ENCODE results near the gene HOXC11. TPM values are rescaled to one million over a fixed set of nuclear protein-coding genes. Genes with fewer than 3 reads are reported as not detected.

HOXC11 gene
- total RNA-seq, 1 experiment from 2014 or later = 5.7 TPM

DNA sequence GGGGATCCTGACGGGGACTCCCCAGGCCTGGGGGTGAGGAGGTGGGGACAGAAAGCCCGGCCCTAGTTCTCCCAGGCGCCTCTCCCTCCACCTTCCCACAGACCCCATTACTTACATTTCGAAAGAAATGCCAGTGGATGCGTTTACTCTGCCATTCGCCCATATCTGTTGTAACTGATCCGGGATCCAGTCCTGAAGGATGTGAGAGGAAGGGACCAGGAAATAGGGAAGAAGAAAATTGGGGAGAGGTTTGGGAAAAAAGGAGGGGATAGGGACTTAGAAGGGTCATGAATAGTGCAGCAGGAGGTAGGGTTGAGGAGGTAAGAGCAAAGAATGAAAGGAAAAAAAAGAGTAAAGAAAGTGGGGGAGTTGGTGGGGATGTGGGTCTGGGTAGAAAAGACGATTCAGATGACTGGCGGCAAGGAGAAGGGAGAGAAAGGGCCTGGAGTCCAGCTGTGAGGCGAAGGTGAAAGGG lies 17.1 kb upstream of the HOXC11 start:
- no peak for TF ChIP-seq EZH2 (IDR thresholded peaks at IDR 0.05; ENCODE audit: borderline replicate concordance, low read depth, low read length, poor library complexity, severe bottlenecking)
- TF ChIP-seq, protein P1, sequence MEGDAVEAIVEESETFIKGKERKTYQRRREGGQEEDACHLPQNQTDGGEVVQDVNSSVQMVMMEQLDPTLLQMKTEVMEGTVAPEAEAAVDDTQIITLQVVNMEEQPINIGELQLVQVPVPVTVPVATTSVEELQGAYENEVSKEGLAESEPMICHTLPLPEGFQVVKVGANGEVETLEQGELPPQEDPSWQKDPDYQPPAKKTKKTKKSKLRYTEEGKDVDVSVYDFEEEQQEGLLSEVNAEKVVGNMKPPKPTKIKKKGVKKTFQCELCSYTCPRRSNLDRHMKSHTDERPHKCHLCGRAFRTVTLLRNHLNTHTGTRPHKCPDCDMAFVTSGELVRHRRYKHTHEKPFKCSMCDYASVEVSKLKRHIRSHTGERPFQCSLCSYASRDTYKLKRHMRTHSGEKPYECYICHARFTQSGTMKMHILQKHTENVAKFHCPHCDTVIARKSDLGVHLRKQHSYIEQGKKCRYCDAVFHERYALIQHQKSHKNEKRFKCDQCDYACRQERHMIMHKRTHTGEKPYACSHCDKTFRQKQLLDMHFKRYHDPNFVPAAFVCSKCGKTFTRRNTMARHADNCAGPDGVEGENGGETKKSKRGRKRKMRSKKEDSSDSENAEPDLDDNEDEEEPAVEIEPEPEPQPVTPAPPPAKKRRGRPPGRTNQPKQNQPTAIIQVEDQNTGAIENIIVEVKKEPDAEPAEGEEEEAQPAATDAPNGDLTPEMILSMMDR (conservative IDR thresholded peaks at IDR 0.05; ENCODE audit: low read depth, low read length) = no peak
- Histone ChIP-seq H3K27me3 (replicated peaks; ENCODE audit: insufficient read depth, low read depth, low read length, poor library complexity) (peaks cover 6% of the 10 kb centered on the region), H3K4me3 (ENCODE audit: low read depth, low read length, poor library complexity, severe bottlenecking) (peak overlapping the region; percentile 62), H3K9me3 (ENCODE audit: low read depth, low read length, poor library complexity, severe bottlenecking) (no peaks in the 10 kb centered on the region), H3K4me1 (ENCODE audit: insufficient read depth, low read length, poor library complexity, severe bottlenecking) (peaks cover 3% of the 10 kb centered on the region), H3K27ac (ENCODE audit: low read depth, low read length, poor library complexity, severe bottlenecking) (no peak overlapping the region), H3K36me3 (ENCODE audit: insufficient read depth, low read length, poor library complexity, severe bottlenecking) (no peaks in the 10 kb centered on the region)
- intact Hi-C loops (cut with micrococcal nuclease; ENCODE audit: unreplicated experiment) = no loop called here
- ChIA-PET CTCF (no interaction called here), POLR2A (ENCODE audit: low non-redundant PET) (interaction anchor here (0.6 kb wide), 1 partner anchor 170 kb away, joined by 9 read pairs; no protein-coding TSS in a partner anchor)
- BruUV-seq (replicated peaks) = no TSS peak
- DNase-seq (ENCODE audit: low spot score) = no peak

DNA sequence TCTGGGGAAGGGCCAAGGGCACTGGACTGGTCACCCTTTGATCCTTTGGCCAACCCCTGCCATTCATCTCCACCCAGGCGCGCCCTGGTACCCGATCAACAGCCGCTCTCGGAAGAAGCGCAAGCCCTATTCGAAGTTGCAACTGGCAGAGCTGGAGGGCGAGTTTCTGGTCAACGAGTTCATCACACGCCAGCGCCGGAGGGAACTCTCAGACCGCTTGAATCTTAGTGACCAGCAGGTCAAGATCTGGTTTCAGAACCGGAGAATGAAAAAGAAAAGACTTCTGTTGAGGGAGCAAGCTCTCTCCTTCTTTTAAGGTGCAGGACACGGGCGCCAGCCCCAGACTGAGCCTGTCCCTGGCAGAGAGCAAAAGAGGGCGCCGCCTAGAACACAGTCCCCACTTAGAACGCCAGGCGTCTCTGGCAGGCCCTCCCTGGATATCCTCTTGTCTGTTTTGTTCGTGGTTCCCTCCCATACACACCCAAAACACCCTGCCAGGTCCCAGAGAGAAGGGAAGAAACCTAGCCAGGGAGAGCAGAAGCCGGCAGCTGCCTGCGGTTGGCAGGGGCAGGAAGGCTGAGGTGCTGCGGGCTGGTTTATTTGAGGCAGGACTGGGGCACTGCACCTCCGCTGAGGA lies 16.6 kb upstream of the HOXC11 start:
- TF ChIP-seq, protein P1 (conservative IDR thresholded peaks at IDR 0.05; ENCODE audit: low read depth, low read length) = no peak
- no peak for TF ChIP-seq EZH2 (IDR thresholded peaks at IDR 0.05; ENCODE audit: borderline replicate concordance, low read depth, low read length, poor library complexity, severe bottlenecking)
- ChIA-PET CTCF (no interaction called here), POLR2A (ENCODE audit: low non-redundant PET) (no interaction called here)
- no peak for DNase-seq (ENCODE audit: low spot score)
- Histone ChIP-seq H3K36me3 (ENCODE audit: insufficient read depth, low read length, poor library complexity, severe bottlenecking) (no peaks in the 10 kb centered on the region), H3K27ac (ENCODE audit: low read depth, low read length, poor library complexity, severe bottlenecking) (no peak overlapping the region), H3K4me3 (ENCODE audit: low read depth, low read length, poor library complexity, severe bottlenecking) (no peak overlapping the region), H3K9me3 (ENCODE audit: low read depth, low read length, poor library complexity, severe bottlenecking) (no peaks in the 10 kb centered on the region), H3K27me3 (replicated peaks; ENCODE audit: insufficient read depth, low read depth, low read length, poor library complexity) (peaks cover 6% of the 10 kb centered on the region), H3K4me1 (ENCODE audit: insufficient read depth, low read length, poor library complexity, severe bottlenecking) (peaks cover 3% of the 10 kb centered on the region)
- intact Hi-C loops (cut with micrococcal nuclease; ENCODE audit: unreplicated experiment) = no loop called here
- no TSS peak for BruUV-seq (replicated peaks)

DNA sequence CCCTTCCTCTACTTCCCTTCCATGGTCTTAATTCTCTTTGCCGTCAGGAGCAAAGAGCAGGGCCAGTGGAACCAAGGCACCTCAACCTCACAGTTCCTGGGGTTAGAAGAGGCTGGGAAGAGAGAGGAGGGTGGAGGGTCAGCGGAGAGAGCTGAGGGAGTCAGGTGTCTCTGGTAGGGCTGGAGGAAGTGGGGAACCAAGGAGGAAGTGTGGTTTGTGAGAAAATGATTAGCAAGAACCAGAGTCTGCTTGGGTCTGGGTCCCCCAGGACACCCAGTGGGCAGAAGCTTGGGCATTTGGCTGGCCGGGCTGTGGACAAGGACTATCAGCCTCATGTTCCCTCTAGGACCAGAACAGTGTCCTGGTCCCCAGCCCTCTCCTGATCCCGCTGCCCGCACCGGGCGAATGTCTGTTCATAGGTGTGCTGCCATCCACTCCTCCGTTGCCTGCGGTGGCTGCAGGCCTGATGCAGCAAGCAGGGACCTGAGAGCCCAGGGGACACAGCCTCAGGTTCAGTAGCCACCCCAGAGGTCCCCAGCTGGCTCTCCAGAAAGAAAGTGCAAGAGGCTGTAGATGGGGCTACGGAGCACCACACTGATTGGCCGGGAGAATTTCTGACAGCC lies 15.9 kb upstream of the HOXC11 start:
- Histone ChIP-seq H3K4me3 (ENCODE audit: low read depth, low read length, poor library complexity, severe bottlenecking) (no peak overlapping the region), H3K27me3 (replicated peaks; ENCODE audit: insufficient read depth, low read depth, low read length, poor library complexity) (peaks cover 6% of the 10 kb centered on the region), H3K27ac (ENCODE audit: low read depth, low read length, poor library complexity, severe bottlenecking) (no peak overlapping the region), H3K9me3 (ENCODE audit: low read depth, low read length, poor library complexity, severe bottlenecking) (no peaks in the 10 kb centered on the region), H3K36me3 (ENCODE audit: insufficient read depth, low read length, poor library complexity, severe bottlenecking) (no peaks in the 10 kb centered on the region), H3K4me1 (ENCODE audit: insufficient read depth, low read length, poor library complexity, severe bottlenecking) (peaks cover 3% of the 10 kb centered on the region)
- intact Hi-C loops (cut with micrococcal nuclease; ENCODE audit: unreplicated experiment) = no loop called here
- ChIA-PET CTCF (no interaction called here), POLR2A (ENCODE audit: low non-redundant PET) (no interaction called here)
- no TSS peak for BruUV-seq (replicated peaks)
- no peak for TF ChIP-seq EZH2 (IDR thresholded peaks at IDR 0.05; ENCODE audit: borderline replicate concordance, low read depth, low read length, poor library complexity, severe bottlenecking)
- TF ChIP-seq, protein P1 (conservative IDR thresholded peaks at IDR 0.05; ENCODE audit: low read depth, low read length) = no peak
- DNase-seq (ENCODE audit: low spot score) = no peak
